Mammary epithelial cell (primary cell): ENCODE results near the gene ANKRD39.

Experiments used
- EZH2 ChIP-seq: IDR thresholded peaks from 2 replicates; pipeline ENCODE4 v1.6.1; 2012; ENCODE audit warnings: low read length, inconsistent platforms, borderline replicate concordance
- TF ChIP-seq, protein P1 (sequence below), 2 donors: IDR thresholded peaks in 1 of 2; conservative IDR thresholded peaks in 1 of 2; 2 replicates each; pipeline ENCODE4 v1.5.1; 2011 to 2012; ENCODE audit warnings: inconsistent platforms in 2 of 2, low read length in 2 of 2, mild to moderate bottlenecking in 2 of 2, control low read depth in 1 of 2, low read depth in 1 of 2; ENCODE audit not compliant: insufficient read depth in 1 of 2; ENCODE audit errors: extremely low read depth in 1 of 2

GRCh38 chr2:96839293-96839874 lies 18.4 kb downstream of the ANKRD39 start:
- TF ChIP-seq, protein P1, sequence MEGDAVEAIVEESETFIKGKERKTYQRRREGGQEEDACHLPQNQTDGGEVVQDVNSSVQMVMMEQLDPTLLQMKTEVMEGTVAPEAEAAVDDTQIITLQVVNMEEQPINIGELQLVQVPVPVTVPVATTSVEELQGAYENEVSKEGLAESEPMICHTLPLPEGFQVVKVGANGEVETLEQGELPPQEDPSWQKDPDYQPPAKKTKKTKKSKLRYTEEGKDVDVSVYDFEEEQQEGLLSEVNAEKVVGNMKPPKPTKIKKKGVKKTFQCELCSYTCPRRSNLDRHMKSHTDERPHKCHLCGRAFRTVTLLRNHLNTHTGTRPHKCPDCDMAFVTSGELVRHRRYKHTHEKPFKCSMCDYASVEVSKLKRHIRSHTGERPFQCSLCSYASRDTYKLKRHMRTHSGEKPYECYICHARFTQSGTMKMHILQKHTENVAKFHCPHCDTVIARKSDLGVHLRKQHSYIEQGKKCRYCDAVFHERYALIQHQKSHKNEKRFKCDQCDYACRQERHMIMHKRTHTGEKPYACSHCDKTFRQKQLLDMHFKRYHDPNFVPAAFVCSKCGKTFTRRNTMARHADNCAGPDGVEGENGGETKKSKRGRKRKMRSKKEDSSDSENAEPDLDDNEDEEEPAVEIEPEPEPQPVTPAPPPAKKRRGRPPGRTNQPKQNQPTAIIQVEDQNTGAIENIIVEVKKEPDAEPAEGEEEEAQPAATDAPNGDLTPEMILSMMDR (conservative IDR thresholded peaks at IDR 0.05 in 1 of 2, IDR thresholded peaks at IDR 0.05 in 1 of 2; ENCODE audit: extremely low read depth in 1 of 2, insufficient read depth in 1 of 2, low read depth in 1 of 2, low read length in 2 of 2): no peak
- no peak for TF ChIP-seq EZH2
